HepG2 (cell line): Measurements from ENCODE around the gene HYAL2. TPM values are rescaled to one million over a fixed set of nuclear protein-coding genes. Genes with fewer than 3 reads are reported as not detected.

Experiments used
- CBX2 ChIP-seq, 2 experiments: fragments of 200-600 bp in 1 of 2; sonication (generic); formaldehyde crosslinking in 1 of 2; IDR thresholded peaks; 2 replicates each; pipeline versions ENCODE4 v1.7.0 to v1.8.1; 2018 to 2022; ENCODE audit warnings: low read depth in 2 of 2, low read length in 1 of 2, mild to moderate bottlenecking in 1 of 2, missing genetic modification reagents in 1 of 2
- EZH2 ChIP-seq: conservative IDR thresholded peaks from 2 replicates; pipeline ENCODE4 v1.6.1; 2012; ENCODE audit warnings: mild to moderate bottlenecking, low read depth, low read length, moderate library complexity
- GATA4 ChIP-seq: sonication (generic); IDR thresholded peaks from 2 replicates; pipeline ENCODE4 v1.6.1; 2016; ENCODE audit warnings: antibody characterized with exemption, low read depth, borderline replicate concordance
- NR2C2 ChIP-seq: sonication (generic); formaldehyde crosslinking; IDR thresholded peaks from 2 replicates; pipeline ENCODE4 v1.4.0; 2020; ENCODE audit warnings: missing genetic modification reagents, mild to moderate bottlenecking, moderate library complexity, borderline replicate concordance
- PHF20 ChIP-seq: sonication (generic); formaldehyde crosslinking; IDR thresholded peaks from 2 replicates; pipeline ENCODE4 v1.5.0; 2020; ENCODE audit warnings: mild to moderate bottlenecking, missing genetic modification reagents
- POLR2A ChIP-seq, 2 experiments: IDR thresholded peaks; 2 replicates each; pipeline ENCODE4 v1.6.1; 2011; ENCODE audit warnings: low read depth in 2 of 2, low read length in 2 of 2, mild to moderate bottlenecking in 1 of 2, moderate library complexity in 1 of 2; ENCODE audit not compliant: insufficient read depth in 1 of 2
- RCOR2 ChIP-seq: IDR thresholded peaks from 2 replicates; pipeline ENCODE4 v1.6.1; 2016; ENCODE audit warnings: missing biosample characterization, missing genetic modification reagents
- REL ChIP-seq: sonication (generic); formaldehyde crosslinking; conservative IDR thresholded peaks from 2 replicates; pipeline ENCODE4 v1.8.0; 2022; ENCODE audit warnings: mild to moderate bottlenecking, missing genetic modification reagents, moderate library complexity
- RELA ChIP-seq: sonication (generic); formaldehyde crosslinking; IDR thresholded peaks from 2 replicates; pipeline ENCODE4 v1.4.0; 2020; ENCODE audit warnings: missing genetic modification reagents
- SOX5 ChIP-seq: IDR thresholded peaks from 2 replicates; pipeline ENCODE4 v1.6.1; 2016; ENCODE audit warnings: borderline replicate concordance
- SUZ12 ChIP-seq: fragments of 150-350 bp; IDR thresholded peaks from 2 replicates; pipeline ENCODE4 v1.6.1; 2014; ENCODE audit warnings: low read depth, low read length
- ZNF263 ChIP-seq: sonication (generic); formaldehyde crosslinking; IDR thresholded peaks from 2 replicates; pipeline ENCODE4 v1.4.0; 2020; ENCODE audit warnings: missing genetic modification reagents
- ZNF431 ChIP-seq: sonication (generic); formaldehyde crosslinking; IDR thresholded peaks from 2 replicates; pipeline ENCODE4 v1.9.0; 2022; ENCODE audit warnings: missing genetic modification reagents, low read depth, mild to moderate bottlenecking, borderline replicate concordance
- ZNF510 ChIP-seq: sonication (generic); formaldehyde crosslinking; IDR thresholded peaks from 2 replicates; pipeline ENCODE4 v1.4.0; 2020; ENCODE audit warnings: low read depth, mild to moderate bottlenecking, missing genetic modification reagents
- ZNF776 ChIP-seq: sonication (generic); formaldehyde crosslinking; IDR thresholded peaks from 2 replicates; pipeline ENCODE4 v1.4.0; 2020; ENCODE audit warnings: mild to moderate bottlenecking, missing genetic modification reagents
- polyA plus RNA-seq, 8 experiments: library from polyadenylated mRNA; depleted of rRNA in 3 of 8; stranded (reverse) in 7 of 8; unstranded in 1 of 8; fragments of >200 nt; fragmentation: Illumina TruSeq in 4 of 8; extraction: Trizol in 4 of 8; gene quantifications; 2 replicates each; pipeline versions ENCODE4 v1.2.1 to v1.2.3, GENCODE V29; 2011 to 2016; ENCODE audit warnings: low read depth in 4 of 8, missing spikeins in 1 of 8, mixed read lengths in 1 of 8; ENCODE audit not compliant: insufficient read depth in 1 of 8
- total RNA-seq, 5 experiments: library from RNA; depleted of rRNA; stranded (reverse); fragments of >200 nt; fragmentation: Illumina TruSeq; extraction: Trizol; gene quantifications; 2 replicates each; pipeline ENCODE4 v1.2.3, GENCODE V29; 2016; ENCODE audit warnings: low read depth in 1 of 5
- TF ChIP-seq, protein P1 (sequence below), 2 experiments: sonication (generic) in 1 of 2; formaldehyde crosslinking in 1 of 2; IDR thresholded peaks; 2 replicates each; pipeline versions ENCODE4 v1.4.0 to v1.6.1; 2018 to 2020; ENCODE audit warnings: missing genetic modification reagents in 2 of 2, borderline replicate concordance in 1 of 2, low read depth in 1 of 2, mild to moderate bottlenecking in 1 of 2, missing biosample characterization in 1 of 2
- TF ChIP-seq, protein P2 (sequence below): sonication (generic); formaldehyde crosslinking; IDR thresholded peaks from 2 replicates; pipeline ENCODE4 v1.4.0; 2020; ENCODE audit warnings: missing genetic modification reagents
- TF ChIP-seq, protein P3 (sequence below): sonication (generic); formaldehyde crosslinking; IDR thresholded peaks from 2 replicates; pipeline ENCODE4 v1.5.0; 2020; ENCODE audit warnings: missing genetic modification reagents, mild to moderate bottlenecking, borderline replicate concordance
- TF ChIP-seq, protein P4 (sequence below): fragments of 450-650 bp; IDR thresholded peaks from 2 replicates; pipeline ENCODE4 v1.6.1; 2016
- TF ChIP-seq, protein P5 (sequence below): sonication (generic); formaldehyde crosslinking; IDR thresholded peaks from 2 replicates; pipeline ENCODE4; 2020; ENCODE audit warnings: missing genetic modification reagents, mild to moderate bottlenecking, borderline replicate concordance

Gene HYAL2
- total and polyA plus RNA-seq, 2 of the 13 experiments (the other 11 are each of a cell fraction or from before 2014, with no cell fraction given) = 76.2 to 102 TPM

DNA sequence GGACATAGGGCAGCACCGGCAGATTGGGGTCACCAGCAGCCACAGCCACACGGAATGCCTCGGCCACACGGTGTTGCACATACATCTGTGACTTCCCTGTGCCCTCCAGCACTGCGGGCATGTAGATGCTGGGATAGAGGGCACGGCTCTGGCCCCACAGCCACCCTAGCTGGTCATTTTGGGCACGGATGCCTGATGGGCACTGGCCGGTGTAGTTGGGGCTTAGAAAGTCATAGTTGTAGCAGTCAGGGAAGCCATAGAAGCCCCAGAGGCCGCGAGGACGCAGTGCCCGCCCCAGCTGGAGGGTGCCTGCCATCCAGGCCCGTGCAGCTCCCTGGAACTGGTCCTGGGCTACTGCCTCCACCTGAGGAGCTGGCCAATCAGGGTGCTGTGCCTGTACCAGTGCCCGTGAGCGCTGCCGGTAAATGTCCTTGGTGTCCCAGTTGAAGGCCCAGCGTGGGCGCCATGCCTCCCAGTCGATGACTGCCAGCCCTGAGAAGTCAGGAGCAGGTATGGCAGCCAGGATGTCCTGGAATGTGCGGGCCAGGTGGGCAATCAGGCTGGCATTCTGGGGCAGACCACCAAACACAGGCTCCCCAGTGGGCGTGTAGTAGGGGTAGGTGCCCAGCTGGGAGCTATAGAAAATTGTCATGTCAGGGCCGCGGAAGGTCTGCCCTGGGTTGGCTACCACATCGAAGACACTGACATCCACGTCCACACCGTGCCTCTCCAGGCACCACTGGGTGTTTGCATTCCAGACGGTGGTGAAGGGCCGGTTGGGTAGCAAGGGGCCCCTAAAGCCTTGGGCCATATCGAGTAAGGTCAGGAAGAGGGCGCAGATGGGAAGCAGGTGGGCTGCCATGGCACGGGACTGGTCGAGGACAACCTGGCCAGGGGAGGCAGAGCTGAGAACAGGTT is 20.2 kb downstream of the HYAL2 start (continued):
- TF ChIP-seq, protein P1, sequence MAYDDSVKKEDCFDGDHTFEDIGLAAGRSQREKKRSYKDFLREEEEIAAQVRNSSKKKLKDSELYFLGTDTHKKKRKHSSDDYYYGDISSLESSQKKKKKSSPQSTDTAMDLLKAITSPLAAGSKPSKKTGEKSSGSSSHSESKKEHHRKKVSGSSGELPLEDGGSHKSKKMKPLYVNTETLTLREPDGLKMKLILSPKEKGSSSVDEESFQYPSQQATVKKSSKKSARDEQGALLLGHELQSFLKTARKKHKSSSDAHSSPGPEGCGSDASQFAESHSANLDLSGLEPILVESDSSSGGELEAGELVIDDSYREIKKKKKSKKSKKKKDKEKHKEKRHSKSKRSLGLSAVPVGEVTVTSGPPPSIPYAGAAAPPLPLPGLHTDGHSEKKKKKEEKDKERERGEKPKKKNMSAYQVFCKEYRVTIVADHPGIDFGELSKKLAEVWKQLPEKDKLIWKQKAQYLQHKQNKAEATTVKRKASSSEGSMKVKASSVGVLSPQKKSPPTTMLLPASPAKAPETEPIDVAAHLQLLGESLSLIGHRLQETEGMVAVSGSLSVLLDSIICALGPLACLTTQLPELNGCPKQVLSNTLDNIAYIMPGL (CRISPR knock-in tag; IDR thresholded peaks at IDR 0.05; ENCODE audit: borderline replicate concordance in 1 of 2, low read depth in 1 of 2) = no peak
- TF ChIP-seq, protein P2, sequence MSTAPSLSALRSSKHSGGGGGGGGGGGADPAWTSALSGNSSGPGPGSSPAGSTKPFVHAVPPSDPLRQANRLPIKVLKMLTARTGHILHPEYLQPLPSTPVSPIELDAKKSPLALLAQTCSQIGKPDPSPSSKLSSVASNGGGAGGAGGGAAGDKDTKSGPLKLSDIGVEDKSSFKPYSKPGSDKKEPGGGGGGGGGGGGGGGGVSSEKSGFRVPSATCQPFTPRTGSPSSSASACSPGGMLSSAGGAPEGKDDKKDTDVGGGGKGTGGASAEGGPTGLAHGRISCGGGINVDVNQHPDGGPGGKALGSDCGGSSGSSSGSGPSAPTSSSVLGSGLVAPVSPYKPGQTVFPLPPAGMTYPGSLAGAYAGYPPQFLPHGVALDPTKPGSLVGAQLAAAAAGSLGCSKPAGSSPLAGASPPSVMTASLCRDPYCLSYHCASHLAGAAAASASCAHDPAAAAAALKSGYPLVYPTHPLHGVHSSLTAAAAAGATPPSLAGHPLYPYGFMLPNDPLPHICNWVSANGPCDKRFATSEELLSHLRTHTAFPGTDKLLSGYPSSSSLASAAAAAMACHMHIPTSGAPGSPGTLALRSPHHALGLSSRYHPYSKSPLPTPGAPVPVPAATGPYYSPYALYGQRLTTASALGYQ = peak; percentile 3; the same call in 1 of the 2 replicates
- TF ChIP-seq ZNF263 (CRISPR knock-in tag) = no peak
- TF ChIP-seq POLR2A (IDR thresholded peaks at IDR 0.05; ENCODE audit: insufficient read depth in 1 of 2, low read depth in 2 of 2, low read length in 2 of 2) = peak in 1 of 2 experiments; percentile 5; a peak in 1 of 4 replicates
- TF ChIP-seq CBX2 (IDR thresholded peaks at IDR 0.05; ENCODE audit: low read depth, low read length) = no peak
- no peak for TF ChIP-seq CBX2 (CRISPR knock-in tag; IDR thresholded peaks at IDR 0.05; ENCODE audit: low read depth)
- TF ChIP-seq RCOR2 (CRISPR knock-in tag) = no peak
- no peak for TF ChIP-seq NR2C2 (CRISPR knock-in tag)
- no peak for TF ChIP-seq GATA4
- no peak for TF ChIP-seq SUZ12
- TF ChIP-seq, protein P3, sequence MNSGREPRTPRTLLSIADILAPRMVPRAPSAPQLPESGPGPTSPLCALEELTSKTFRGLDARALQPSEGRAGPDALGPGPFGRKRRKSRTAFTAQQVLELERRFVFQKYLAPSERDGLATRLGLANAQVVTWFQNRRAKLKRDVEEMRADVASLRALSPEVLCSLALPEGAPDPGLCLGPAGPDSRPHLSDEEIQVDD (CRISPR knock-in tag) = no peak
- TF ChIP-seq, protein P4, sequence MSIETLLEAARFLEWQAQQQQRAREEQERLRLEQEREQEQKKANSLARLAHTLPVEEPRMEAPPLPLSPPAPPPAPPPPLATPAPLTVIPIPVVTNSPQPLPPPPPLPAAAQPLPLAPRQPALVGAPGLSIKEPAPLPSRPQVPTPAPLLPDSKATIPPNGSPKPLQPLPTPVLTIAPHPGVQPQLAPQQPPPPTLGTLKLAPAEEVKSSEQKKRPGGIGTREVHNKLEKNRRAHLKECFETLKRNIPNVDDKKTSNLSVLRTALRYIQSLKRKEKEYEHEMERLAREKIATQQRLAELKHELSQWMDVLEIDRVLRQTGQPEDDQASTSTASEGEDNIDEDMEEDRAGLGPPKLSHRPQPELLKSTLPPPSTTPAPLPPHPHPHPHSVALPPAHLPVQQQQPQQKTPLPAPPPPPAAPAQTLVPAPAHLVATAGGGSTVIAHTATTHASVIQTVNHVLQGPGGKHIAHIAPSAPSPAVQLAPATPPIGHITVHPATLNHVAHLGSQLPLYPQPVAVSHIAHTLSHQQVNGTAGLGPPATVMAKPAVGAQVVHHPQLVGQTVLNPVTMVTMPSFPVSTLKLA = no peak
- no peak for TF ChIP-seq RELA (CRISPR knock-in tag)
- 0 out of 2 replicates have a peak, but pooled peaks have one; percentile 26 for TF ChIP-seq ZNF510 (CRISPR knock-in tag)
- TF ChIP-seq, protein P5, sequence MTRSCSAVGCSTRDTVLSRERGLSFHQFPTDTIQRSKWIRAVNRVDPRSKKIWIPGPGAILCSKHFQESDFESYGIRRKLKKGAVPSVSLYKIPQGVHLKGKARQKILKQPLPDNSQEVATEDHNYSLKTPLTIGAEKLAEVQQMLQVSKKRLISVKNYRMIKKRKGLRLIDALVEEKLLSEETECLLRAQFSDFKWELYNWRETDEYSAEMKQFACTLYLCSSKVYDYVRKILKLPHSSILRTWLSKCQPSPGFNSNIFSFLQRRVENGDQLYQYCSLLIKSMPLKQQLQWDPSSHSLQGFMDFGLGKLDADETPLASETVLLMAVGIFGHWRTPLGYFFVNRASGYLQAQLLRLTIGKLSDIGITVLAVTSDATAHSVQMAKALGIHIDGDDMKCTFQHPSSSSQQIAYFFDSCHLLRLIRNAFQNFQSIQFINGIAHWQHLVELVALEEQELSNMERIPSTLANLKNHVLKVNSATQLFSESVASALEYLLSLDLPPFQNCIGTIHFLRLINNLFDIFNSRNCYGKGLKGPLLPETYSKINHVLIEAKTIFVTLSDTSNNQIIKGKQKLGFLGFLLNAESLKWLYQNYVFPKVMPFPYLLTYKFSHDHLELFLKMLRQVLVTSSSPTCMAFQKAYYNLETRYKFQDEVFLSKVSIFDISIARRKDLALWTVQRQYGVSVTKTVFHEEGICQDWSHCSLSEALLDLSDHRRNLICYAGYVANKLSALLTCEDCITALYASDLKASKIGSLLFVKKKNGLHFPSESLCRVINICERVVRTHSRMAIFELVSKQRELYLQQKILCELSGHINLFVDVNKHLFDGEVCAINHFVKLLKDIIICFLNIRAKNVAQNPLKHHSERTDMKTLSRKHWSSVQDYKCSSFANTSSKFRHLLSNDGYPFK (CRISPR knock-in tag) = no peak
- no peak for TF ChIP-seq ZNF431
- TF ChIP-seq ZNF776 (CRISPR knock-in tag) = no peak
- TF ChIP-seq EZH2 = no peak
- TF ChIP-seq REL (CRISPR knock-in tag) = no peak
- TF ChIP-seq SOX5 (CRISPR knock-in tag) = no peak
- no peak for TF ChIP-seq PHF20
